ENCODE results near the gene ZNF827. TPM values are rescaled to one million over a fixed set of nuclear protein-coding genes. Genes with fewer than 3 reads are reported as not detected.

Gene ZNF827
- total and polyA plus RNA-seq, 5 experiments from 2014 or later, result 3.7 to 41.4 (median 9.0) TPM

DNA sequence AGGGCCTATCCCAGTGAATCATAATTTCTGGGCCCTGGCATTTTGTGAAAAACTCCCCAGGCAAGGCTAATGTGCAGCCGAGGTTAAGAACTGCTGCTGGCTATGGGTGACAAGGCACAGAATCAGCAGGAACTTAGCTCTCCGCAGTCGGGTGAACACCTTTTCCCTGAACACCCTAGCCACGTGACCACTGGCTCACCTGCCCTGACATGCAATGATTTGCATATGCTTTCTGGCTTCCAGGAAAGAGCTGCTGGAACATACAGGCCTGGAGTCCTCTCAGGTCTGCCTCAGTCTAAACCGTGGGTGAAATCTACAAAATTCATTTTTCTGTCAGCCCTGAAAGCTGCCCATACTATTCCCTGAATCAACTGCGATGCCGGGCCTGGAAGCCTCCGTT lies 56.6 kb downstream of the ZNF827 start:
- peak overlapping the region in 3 of 10 donors; percentile 27 to 66 (median 35) for H3K27ac Mint-ChIP-seq
- H3K4me1 Mint-ChIP-seq, result peaks cover 25 to 59% (median 38%) of the 10 kb centered on the region in 4 donors
- peaks cover 0 to 86% (median 27%) of the 10 kb centered on the region in 3 donors for H3K36me3 Mint-ChIP-seq
- no peak for DNase-seq
- no peaks in the 10 kb centered on the region for H3K27me3 Mint-ChIP-seq
- H3K9me3 Mint-ChIP-seq, result no peaks in the 10 kb centered on the region
- ATAC-seq, result no peak
- POLR2A ChIA-PET, result no interaction called here
- H3K4me3 Mint-ChIP-seq, result no peak overlapping the region

DNA sequence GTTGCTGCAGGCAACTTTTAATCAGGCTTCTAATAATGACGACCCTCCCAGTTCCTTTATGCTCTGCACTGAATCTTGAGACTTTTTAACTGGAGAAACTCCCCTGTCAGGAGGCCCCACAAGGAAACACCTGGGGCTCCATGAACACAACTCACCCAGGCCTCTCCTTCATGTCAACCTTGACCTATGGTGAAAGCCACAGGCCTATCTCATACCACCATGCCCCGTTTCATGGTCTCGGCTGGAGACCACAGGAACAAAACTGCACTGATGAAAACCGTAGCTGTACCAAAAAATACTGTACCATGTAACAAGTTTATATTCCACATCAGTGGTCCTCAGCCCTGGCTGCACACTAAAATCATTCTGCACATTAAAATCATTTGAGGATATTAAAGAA lies 57.0 kb downstream of the ZNF827 start:
- peaks cover 23 to 59% (median 37%) of the 10 kb centered on the region in 4 donors for H3K4me1 Mint-ChIP-seq

DNA sequence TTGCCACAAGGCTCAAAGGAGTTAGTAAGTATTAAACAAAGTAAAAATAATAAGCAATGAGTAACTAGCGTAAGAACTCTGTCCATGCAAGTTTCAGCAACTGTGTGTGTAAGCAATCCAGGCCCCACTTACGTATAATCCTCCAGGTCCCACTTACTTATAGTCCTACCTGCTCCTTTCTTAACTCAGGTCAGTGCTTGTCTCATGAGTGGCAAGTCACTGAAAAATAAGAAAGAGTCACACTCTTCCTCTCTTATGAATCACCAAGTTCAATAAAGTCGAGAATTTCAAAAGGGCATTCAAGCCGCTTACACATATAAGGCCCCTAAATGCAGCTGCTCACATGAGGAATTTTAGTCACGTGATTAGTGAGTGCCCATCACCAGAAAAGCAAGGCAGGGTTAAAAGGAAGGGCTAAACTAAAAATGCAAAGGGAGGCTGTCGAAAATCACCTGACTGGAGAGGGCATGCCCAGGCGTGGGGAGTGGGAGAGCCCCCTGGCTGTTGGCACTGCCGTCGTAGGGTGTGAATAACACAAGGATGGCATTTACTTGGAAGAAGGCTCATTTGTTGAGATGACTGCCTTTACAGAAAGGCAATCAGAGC lies 58.2 kb downstream of the ZNF827 start:
- H3K36me3 Mint-ChIP-seq, result peaks cover 0 to 81% (median 17%) of the 10 kb centered on the region in 3 donors
- peak overlapping the region in 2 of 10 donors; percentile 4 to 10 for H3K27ac Mint-ChIP-seq

More for the DNA sequence above, 57.0 kb downstream of the ZNF827 start:
- H3K4me3 Mint-ChIP-seq, result no peak overlapping the region
- no peak for DNase-seq
- H3K27me3 Mint-ChIP-seq, result no peaks in the 10 kb centered on the region
- ATAC-seq, result no peak
- H3K27ac Mint-ChIP-seq, result peak overlapping the region in 5 of 10 donors; percentile 2 to 69 (median 63)
- POLR2A ChIA-PET, result no interaction called here
- H3K9me3 Mint-ChIP-seq, result no peaks in the 10 kb centered on the region
- peaks cover 0 to 86% (median 27%) of the 10 kb centered on the region in 3 donors for H3K36me3 Mint-ChIP-seq

DNA sequence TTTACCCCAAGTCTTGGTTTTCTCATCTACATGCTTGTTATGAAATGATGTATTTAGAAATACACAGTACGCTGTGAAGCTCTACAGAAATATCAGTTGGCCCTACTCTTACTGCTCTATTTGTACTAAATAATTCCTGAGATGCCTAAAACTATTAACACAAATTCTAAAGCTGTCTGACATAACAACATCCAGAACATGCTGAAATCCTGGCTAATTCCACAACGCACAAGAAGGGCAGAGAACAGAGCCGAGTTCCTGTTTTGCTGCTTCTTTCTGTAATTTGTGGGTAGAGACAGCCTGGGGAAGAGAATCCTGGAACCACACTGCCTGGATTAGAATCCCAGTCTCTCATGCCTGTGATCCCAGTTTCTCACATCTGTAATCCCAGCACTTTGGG lies 59.0 kb downstream of the ZNF827 start:
- Mint-ChIP-seq H3K27me3 (no peaks in the 10 kb centered on the region), H3K9me3 (no peaks in the 10 kb centered on the region), H3K4me3 (no peak overlapping the region), H3K36me3 (peaks cover 0 to 76% (median 11%) of the 10 kb centered on the region in 3 donors), H3K27ac (peak overlapping the region in 1 of 10 donors; percentile 6), H3K4me1 (peaks cover 21 to 44% (median 34%) of the 10 kb centered on the region in 4 donors)
- no peak for DNase-seq
- POLR2A ChIA-PET, result no interaction called here
- ATAC-seq, result no peak

More for the DNA sequence above, 58.2 kb downstream of the ZNF827 start:
- Mint-ChIP-seq H3K9me3 (no peaks in the 10 kb centered on the region), H3K27me3 (no peaks in the 10 kb centered on the region), H3K4me3 (no peak overlapping the region), H3K4me1 (peaks cover 21 to 49% (median 35%) of the 10 kb centered on the region in 4 donors)
- POLR2A ChIA-PET, result no interaction called here
- no peak for DNase-seq
- no peak for ATAC-seq

DNA sequence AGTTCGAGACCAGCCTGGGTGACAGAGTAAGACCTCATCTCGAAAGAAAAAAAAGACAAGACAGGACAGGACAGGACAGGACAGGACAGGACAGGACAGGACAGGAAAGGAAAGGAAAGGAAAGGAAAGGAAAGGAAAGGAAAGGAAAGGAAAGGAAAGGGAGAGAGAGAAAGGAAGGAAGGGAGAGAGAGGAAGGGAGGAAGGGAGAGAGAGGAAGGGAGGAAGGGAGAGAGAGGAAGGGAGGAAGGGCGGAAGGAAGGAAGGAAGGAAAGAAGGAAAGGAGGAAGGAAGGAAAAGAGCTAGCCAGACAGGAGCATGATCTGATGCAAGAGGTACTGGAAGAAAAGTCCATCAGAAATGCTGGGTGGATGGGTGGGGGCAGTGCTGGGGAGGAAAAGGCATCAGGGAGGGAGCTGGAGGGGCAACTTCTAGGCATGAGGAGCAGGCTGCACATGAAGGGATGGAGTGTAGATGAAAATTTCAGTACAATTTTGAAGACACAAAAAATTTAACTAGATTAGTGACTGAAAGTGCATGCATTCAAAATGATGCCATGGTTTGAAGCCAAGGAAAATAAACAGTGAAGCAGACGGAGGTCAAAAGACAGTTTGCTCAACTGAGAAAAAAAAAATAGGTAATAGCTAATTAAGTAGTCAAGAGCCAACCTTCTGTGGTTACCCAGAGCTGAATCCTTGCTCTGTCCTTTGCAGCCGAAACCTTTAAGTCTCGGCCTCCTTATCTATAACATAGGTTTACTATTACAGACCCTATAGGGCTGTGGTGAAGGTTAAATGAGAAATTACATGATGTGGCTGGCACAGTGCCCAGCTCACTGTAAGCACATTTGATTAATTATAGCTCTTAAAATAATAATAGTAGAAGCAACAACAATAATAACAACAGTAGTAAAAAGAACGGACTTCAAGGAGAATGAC lies 59.9 kb downstream of the ZNF827 start:
- POLR2A ChIA-PET, result no interaction called here
- ATAC-seq (no peak), DNase-seq (no peak)
- no peaks in the 10 kb centered on the region for H3K27me3 Mint-ChIP-seq
- peaks cover 21 to 37% (median 29%) of the 10 kb centered on the region in 4 donors for H3K4me1 Mint-ChIP-seq
- H3K9me3 Mint-ChIP-seq, result no peaks in the 10 kb centered on the region
- H3K4me3 Mint-ChIP-seq, result no peak overlapping the region
- peaks cover 0 to 71% (median 8%) of the 10 kb centered on the region in 3 donors for H3K36me3 Mint-ChIP-seq
- peak overlapping the region in 4 of 10 donors; percentile 15 to 52 (median 38) for H3K27ac Mint-ChIP-seq

DNA sequence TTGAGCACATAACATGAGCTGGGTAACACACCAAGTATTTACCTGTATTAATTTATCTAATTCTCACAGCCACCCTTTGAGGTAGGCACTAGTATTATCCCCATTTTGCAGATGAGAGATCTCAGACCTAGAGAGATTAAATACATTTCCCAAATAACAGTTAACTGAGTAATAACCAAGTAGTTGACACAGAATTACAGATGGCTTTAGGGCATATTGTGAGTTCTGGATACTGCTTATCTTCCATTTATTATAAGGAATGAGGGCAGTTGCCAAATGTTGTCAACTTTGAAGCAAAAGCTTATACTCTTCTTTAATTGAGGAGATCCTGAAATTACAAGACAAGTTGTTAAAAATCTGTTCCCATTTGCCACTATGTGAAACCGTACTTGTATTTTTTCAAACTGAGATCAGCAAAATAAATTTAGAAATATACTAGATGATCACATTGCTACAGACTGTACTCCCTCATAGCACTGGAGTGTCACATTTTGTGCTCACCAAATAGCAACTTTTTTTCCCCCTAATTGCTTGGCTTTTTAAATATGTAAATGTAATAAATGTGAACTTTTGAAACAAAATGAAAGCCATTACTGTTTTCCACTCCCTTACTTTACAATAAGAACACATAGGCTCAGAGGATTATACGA lies 62.0 kb downstream of the ZNF827 start:
- no peak overlapping the region for H3K4me3 Mint-ChIP-seq
- peaks cover 0 to 62% (median 9%) of the 10 kb centered on the region in 3 donors for H3K36me3 Mint-ChIP-seq
- peaks cover 11 to 28% (median 20%) of the 10 kb centered on the region in 4 donors for H3K4me1 Mint-ChIP-seq
- H3K27ac Mint-ChIP-seq, result no peak overlapping the region
- ATAC-seq, result no peak
- H3K27me3 Mint-ChIP-seq, result no peaks in the 10 kb centered on the region
- H3K9me3 Mint-ChIP-seq, result no peaks in the 10 kb centered on the region
- POLR2A ChIA-PET, result no interaction called here
- no peak for DNase-seq

DNA sequence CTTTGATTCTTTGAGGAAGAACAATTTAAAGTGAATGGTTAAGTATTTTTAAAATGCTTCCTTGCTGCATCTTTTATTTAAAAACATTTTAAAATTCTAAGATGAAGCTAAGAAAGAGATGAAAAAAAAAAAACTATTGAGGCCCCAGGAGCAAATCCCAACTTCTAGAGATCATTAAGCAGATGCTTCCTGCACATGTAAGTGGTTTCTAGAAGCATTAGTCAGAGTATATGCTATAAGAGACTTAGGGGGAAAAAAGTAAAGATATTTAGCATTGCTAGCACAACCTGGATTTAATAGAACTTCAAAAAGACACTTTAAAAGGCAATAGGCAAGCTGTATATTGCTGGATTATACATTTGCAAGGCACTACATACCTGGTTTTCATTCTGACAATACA lies 64.7 kb downstream of the ZNF827 start:
- H3K36me3 Mint-ChIP-seq, result peaks cover 0 to 50% (median 9%) of the 10 kb centered on the region in 3 donors
- H3K27ac Mint-ChIP-seq, result peak overlapping the region in 1 of 10 donors; percentile 20
- peaks cover 13 to 40% (median 24%) of the 10 kb centered on the region in 4 donors for H3K4me1 Mint-ChIP-seq
- H3K9me3 Mint-ChIP-seq, result no peaks in the 10 kb centered on the region
- no peak overlapping the region for H3K4me3 Mint-ChIP-seq
- no peaks in the 10 kb centered on the region for H3K27me3 Mint-ChIP-seq
- ATAC-seq, result no peak
- no peak for DNase-seq
- POLR2A ChIA-PET, result no interaction called here

DNA sequence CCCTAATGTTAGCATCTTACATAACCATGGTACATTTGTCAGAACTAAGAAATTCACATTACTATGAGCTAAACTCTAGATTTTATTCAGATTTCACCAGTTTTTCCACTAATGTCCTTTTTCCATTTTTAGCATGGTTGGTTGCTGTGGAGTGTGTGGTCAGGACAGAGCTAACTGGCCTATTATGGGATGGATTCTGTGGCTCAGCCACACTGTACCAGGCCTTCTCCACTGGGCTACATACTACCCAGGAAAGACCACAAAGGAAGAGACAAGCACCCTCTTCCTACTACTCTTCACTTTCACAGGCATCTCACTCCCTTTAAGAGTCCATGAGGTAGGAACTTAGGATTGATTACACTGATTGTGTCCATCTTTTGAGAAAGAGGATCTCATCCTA lies 67.4 kb downstream of the ZNF827 start:
- DNase-seq (no peak), ATAC-seq (no peak)
- Mint-ChIP-seq H3K4me3 (no peak overlapping the region), H3K4me1 (peaks cover 8 to 39% (median 24%) of the 10 kb centered on the region in 4 donors), H3K27me3 (no peaks in the 10 kb centered on the region), H3K36me3 (peaks cover 0 to 45% (median 7%) of the 10 kb centered on the region in 3 donors), H3K27ac (peak overlapping the region in 7 of 10 donors; percentile 3 to 81 (median 19)), H3K9me3 (no peaks in the 10 kb centered on the region)
- POLR2A ChIA-PET, result no interaction called here

DNA sequence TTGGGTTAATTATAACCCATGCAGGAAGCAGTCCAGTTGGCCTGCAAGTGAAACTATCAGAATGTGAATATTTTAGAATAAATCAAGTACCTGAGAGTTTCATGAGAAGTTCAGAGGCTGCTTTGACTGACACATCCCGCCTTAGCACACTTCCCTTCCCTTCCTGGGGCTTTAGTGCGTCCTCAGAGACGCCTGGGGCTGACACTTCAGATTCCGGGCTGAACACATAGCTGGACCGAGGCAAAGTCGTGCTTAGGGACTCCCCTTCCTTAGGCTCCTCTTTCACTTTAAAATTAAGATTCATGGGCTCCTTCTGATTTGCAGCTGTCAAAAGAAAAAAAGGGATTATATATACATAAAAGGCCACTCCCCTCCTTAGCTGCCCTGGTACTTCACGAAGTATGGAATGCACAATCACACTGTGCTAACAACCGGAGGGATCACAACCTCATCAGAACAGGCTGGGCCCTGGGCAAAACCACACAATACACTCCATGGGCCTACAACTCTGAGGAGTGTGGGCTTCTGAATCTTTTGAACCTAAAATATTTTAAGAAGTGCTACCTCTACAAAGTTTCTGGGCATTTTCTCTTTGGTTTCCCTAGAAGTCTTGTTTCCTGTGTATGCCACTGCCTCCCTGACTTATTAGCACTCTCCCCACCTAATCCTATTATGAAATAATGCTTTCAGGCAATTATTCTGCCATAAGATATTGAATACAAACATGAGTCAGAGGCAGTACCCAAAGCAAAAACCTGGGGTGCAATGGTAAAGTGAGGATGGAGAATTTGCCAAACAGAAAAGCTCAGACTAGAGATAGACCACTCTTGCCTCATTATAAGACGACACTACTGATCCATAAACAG lies 68.2 kb downstream of the ZNF827 start:
- peak overlapping the region in 4 of 10 donors; percentile 3 to 54 (median 21) for H3K27ac Mint-ChIP-seq
- H3K4me1 Mint-ChIP-seq, result peaks cover 13 to 47% (median 30%) of the 10 kb centered on the region in 4 donors
- no peak for DNase-seq
- peaks cover 0 to 45% (median 7%) of the 10 kb centered on the region in 3 donors for H3K36me3 Mint-ChIP-seq
- no peaks in the 10 kb centered on the region for H3K27me3 Mint-ChIP-seq
- no peak overlapping the region for H3K4me3 Mint-ChIP-seq
- POLR2A ChIA-PET, result interaction anchor here (0.6 kb wide), 1 partner anchor 1813 kb away, joined by 3 read pairs; no protein-coding TSS in a partner anchor
- no peak for ATAC-seq
- no peaks in the 10 kb centered on the region for H3K9me3 Mint-ChIP-seq

DNA sequence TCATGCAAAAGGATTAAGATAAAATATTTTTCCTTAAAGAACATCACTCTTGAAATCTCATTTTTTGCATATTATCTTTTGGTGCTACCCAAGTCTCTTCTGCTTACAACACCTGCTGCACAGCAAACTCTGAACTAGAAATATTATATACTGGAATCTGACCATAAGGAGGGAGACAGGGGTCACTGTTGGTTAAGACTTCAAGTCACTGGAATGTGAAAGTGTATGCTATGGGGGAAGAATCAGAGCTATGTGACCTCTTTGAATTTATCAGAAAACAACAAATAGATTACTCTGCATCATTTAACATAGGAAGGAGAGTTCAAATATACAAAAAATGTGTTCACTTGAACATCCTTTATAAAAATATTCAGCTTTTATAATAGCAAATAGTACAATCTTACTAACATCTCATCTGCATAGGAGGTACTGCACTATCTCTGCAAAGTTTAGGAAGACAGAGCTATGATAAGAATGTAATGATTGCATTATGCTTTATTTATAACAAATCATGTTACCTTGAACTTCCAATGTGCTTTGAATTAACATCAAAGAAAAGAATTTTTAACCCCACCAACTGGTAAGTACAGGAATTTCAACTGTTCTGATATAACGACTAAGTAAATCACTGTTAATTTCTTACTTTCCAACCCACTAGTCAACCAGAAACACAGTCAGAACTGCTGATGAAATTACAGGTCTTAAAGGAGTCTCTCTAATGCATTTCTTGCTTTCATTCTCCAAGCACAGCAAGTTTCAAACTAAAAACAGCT lies 69.8 kb downstream of the ZNF827 start:
- peak in 1 of 2 donors; percentile 37 for ATAC-seq
- peaks cover 13 to 49% (median 31%) of the 10 kb centered on the region in 4 donors for H3K4me1 Mint-ChIP-seq
- H3K27ac Mint-ChIP-seq, result peak overlapping the region in 1 of 10 donors; percentile 15
- H3K4me3 Mint-ChIP-seq, result no peak overlapping the region
- peaks cover 0 to 44% (median 7%) of the 10 kb centered on the region in 3 donors for H3K36me3 Mint-ChIP-seq
- peak in 2 of 10 donors; percentile 9 to 13 for DNase-seq
- H3K27me3 Mint-ChIP-seq, result no peaks in the 10 kb centered on the region
- H3K9me3 Mint-ChIP-seq, result no peaks in the 10 kb centered on the region
- POLR2A ChIA-PET, result no interaction called here

DNA sequence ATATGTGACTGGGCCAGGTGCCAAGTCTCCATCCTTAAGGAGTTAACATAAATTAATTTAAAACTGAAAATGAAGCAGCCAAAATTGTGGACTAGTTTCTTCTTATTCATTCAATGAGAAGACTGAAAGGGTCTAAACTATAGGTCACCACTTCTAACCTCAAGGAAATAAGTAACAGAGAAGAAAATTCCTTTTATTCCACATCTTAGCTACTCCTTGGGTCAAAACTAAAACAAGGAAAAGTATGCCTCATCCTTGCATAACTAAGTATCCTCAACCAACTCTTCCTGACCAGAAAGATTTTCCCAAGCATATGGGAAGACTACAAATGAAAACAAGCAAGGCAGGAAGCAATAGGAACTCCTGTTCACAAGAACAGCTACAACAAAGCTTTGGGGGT lies 71.2 kb downstream of the ZNF827 start:
- POLR2A ChIA-PET, result no interaction called here
- Mint-ChIP-seq H3K4me3 (no peak overlapping the region), H3K36me3 (peaks cover 0 to 48% (median 4%) of the 10 kb centered on the region in 3 donors), H3K9me3 (no peaks in the 10 kb centered on the region), H3K27ac (no peak overlapping the region), H3K27me3 (no peaks in the 10 kb centered on the region), H3K4me1 (peaks cover 13 to 49% (median 30%) of the 10 kb centered on the region in 4 donors)
- ATAC-seq (no peak), DNase-seq (no peak)
